GM19467 (cell line): Measurements from ENCODE around the gene EFCAB9.
"Not testable (repeated sequence)": the region's sequence is repeated elsewhere in the genome, so short reads cannot be mapped to it uniquely, and the experiment has no call there.

ENCODE experiments used
- ATAC-seq: cut with Tn5 transposase; IDR thresholded peaks from one replicate; pipeline ENCODE4 v1.9.1; 2021; ENCODE audit warnings: mild to moderate bottlenecking, moderate library complexity; ENCODE audit not compliant: unreplicated experiment

The EFCAB9 gene

DNA sequence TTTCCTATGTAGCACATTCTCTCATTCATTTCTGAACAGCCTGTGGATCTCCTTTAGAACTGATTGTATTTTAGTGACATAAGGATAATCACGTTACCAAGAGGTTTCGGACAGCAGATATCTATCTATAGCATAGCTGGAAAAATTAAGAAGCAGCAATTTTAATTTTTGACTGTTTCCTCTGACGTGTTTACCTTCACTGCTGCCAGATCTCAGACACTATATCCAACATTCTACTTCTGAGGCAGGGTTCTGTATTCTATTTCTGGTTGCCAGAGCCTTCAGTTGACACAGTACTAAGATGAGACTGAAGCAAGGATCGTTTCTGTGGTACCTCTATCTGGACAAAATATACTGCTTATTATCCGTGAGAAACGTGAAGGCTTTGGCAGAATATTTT is at the start of gene EFCAB9:
Gene EFCAB9, plus strand, starts transcription at position 301 of the 400 bp plus-strand sequence. Its CDS starts 1 bp downstream, at position 302.
- no peak for ATAC-seq

DNA sequence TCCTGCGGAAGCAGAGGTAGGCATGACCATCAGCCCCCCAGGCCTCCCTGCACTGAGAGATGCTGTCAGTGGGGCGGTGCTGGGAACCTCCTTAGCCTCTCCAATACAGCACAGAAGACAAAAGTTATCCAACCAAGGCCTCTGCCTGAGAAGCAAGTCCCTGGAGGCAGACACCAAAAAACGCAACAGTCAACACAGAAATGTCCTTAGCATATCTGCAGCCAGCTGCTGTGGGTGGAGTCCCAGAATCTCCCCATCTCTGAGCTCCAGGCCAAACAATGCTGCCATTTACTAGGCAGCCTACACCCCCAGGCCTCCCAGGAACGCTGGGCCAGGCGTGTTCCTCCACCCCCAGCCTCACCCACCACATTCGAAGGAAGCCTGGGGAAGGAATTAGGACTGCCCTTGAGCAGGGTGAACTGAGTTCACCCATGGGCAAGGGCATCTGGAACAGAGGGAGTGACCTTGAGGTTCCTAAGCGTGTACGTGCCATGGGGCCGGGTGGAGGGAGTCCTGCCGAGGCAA is 49.6 kb upstream of the EFCAB9 start:
- peak; percentile 63 for ATAC-seq

DNA sequence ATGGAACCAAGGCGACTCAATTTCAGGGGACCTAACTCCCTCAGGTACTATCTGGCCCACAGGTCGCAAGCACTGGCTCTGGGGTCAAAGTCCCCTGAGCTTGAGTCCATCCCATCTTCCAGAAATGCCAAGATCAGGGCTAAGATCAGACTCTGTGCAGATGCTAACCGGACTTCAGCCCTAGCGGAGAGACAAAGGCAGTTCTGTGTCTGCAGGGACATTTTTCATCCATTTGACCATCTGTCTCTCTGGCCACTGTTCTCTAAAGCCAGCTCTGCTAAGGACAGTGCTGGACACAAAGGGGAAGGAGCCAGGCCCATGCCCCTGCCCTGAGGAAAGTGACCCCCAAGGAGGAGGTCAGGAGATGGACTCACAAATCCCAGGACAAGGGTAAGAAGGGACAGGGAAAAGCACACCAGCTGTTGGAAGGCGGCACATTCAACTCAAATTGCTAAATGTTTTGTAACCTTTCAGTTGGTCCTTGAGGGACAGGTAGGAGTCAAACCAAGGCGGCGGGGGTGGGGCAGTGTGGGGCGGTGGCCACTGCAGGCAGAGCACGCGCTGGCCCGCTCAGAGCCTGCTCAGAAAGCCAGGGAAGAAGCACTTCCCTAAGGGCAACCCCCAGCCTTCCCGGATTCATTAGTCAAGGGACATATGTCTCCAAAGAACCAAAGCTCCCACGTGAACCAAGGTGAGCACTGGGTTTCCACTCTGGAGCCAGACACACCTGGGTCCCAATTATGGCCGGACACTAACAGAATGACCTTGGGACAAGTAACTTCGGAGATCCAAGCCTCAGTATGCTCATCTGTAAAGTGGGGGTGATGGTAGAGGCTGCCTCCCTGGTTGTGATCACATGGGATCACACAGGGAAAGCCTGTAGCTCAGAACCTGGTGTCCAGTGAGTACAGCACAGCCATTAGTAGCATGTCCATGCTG is 48.8 kb upstream of the EFCAB9 start:
- no peak for ATAC-seq

DNA sequence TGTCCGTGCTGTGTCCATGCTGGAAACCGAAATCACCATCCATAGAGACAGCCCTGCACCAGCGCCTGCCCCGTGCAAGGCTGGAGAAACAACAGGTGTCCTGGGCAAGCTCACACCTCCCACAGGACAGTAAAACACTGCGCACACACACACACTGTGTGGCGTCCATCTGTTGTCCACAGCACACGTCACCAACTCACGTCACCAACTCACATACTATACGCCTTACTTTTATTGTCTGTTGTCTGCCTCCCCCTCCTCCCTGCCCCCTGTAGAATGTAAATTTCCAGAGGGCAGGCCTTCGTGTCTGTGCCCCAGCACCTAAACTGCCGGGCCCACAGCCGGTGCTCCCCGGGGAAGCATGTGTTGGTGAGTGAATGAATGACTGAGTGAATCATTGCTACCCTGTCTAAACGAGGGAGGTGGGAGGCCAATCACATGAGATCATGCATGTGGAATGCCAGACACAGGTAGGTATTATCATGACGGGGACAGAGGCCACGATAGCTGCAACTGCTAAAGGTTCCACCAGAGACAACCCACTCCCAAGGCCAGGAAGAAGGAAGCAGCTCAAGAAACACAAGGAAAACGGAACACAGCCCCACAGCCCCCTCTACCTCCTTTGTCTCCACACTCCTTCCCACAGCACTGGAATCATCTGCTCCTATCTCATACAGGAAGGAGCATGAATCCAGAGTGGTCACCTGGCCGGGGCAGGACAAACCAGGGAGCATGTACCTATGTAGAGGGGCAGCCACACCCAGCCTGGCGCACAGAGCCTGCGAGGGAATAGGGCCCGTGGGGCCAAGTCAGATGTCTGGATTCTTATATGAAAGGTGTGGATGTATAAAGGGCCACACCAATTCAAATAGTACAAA is 47.9 kb upstream of the EFCAB9 start:
- ATAC-seq = no peak

DNA sequence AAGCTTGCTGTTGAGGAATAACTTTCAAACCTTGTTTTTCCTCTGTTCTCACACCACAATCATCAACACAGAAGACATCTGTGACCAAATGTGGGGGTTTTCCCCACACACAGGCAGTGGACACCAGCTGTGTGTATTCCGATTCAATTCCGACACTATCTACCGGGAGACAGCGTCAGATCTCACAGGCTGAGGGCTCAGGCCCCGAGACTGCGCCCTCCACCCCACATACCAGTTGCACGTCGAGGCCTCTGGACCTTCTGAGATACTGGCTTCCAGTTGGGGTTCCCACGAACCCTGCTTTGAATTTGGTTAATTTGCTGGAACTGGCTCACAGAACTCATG is 47.3 kb upstream of the EFCAB9 start:
- no peak for ATAC-seq

DNA sequence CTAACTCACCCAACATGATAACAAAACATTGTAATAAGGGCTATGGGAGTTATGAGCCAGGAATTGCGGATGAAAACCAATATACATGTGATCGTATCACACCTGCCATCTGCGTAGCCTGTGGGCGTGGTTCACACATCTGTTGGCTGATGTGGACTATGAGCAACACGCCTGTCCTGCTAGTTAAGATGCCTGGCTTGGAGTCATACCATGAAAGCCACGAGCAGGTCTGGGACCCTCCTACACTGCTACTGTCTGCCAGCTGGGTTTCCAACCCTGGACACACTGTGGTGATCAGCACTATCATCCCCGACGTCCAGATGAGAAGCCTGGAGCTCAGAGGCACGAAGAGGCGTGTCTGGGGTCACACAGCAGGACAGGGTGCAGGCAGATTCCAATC is 46.1 kb upstream of the EFCAB9 start:
- ATAC-seq = no peak

DNA sequence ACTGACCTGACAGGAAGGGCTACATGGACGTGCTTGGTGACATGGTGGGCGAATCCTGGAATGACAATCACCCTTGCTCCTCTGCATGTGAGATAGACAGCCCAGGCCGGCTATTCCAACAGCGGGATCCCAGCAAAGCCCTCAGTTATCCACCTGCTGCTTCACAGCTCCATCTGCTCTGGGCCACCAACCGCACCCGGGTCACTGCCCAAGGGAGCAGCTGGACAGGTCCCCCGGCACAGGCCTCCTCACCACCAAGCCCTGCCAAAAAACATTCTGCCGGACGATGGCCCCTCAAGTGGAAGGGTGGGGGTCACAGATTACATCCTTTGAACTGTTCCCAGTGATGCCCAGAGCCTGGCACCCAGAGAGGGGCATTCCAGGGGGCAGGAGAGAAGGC is 45.6 kb upstream of the EFCAB9 start:
- no peak for ATAC-seq

DNA sequence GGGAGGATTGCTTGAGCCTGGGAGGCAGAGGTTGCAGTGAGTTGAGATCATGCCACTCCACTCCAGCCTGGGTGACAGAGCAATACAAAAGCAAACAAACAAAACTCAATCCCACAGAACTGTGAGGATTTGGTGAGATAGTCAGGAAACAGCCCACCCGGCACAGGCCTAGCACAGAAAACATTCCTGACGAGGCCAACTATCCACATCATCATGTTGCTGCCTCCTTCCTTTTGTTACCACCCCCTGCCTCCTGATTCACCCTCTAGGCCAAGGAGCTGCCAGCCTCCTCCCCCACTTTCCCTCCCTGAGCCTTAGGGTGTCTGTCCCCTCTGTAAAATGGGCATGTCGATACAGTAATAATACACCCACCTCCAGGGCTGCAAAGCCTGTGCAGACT is 44.9 kb upstream of the EFCAB9 start:
- no peak for ATAC-seq

DNA sequence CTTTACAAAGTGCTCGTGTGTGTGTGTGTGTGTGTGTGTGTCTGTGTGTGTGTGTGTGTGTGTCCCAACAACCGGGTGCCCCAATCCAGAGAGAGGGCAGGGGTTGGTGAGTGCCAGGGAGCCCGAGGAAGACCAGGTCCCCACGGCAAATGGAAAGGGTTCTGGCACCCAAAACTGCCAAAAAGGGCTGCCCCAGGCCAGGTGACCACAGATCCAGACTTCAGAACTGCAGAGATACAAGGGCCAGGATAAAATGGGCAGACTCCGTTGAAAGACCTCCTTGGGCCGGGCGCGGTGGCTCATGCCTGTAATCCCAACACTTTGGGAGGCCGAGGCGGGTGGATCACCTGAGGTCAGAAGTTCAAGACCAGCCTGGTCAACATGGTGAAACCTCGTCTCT is 44.5 kb upstream of the EFCAB9 start:
- not testable (repeated sequence) for ATAC-seq

DNA sequence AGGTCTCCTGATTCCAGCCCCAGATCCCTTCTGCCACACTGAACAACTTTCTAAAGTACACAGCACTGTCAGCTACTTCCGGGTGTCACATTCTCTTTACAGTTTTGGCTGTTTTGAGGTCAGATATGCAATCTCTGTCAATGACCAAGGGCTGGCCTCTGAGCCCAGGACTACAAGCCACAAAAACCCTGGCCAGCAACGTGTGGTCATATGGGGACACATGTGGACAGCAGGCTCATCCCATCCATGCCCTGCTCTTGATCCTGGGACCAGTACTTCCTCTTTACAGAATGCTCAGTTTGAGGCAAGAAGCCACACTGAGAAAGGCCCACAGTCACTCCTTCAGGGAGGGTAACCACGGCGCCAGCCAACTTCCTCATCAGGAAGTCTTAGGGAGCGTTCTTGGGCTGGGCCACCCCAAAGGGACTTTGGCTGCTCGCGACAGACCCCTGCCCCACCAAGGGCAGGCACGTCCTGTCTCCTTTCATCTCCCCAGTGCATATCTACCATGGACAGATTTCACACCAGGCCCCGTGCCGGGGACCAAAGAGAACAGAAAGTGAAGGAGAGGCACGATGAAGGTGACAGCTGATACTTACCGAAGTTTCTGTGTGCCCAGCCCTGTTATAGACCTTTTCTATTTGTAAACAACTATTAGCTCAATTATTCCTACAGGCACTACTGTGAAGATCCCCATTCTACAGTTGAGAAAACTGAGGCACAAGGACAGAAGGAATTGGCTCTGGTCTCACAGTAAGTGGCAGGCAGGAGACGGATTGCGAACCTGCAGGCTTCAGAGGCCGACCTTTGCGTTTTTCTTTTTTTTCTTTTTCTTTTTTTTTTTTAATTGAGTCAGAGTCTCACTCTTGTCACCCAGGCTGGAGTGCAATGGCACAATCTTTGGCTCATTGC is 43.2 kb upstream of the EFCAB9 start:
- peak; percentile 54 for ATAC-seq

DNA sequence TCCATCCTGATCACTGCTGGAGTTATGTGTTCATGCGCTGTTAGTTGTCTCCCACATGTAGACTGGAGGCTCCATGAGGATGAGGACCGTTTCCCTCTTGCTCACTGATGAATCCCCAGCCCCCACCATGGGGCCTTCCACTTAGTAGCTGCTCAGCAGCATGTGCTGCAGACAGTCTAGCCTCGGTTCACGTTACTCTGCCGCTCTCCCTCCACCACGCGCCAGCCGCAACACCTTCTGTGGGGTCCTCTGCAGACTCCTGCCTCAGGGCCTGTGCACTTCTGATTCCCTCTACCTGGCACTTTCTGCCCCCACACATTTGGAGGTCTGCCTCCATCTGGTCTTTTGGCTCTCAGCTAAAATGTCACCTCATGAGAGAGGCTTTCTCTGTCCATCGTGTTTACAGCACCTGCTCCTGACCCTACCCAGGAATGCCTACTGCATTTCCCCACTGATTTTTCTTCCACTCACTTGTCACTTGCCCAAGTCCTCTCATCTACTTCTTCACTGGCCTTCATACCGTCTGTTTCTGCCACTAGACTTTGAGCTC is 42.2 kb upstream of the EFCAB9 start:
- no peak for ATAC-seq

DNA sequence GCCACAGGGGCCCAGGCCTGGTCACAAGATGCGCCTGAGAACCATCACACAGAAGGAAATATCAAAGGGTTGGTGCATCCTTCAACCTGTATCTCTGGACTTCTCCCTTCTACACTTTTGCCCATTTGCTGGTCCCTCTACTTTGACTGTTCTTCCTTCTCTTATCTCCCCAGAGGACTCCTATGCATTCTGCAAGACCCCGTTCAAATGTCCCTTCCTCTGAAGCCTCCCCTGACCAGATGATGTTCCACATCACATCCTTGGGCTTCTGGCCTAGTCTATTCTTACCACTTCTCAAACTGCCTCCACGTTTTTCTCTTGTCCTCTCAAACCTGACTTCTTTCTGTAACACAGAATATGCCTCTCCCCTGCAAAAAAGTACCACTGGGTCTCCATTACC is 40.3 kb upstream of the EFCAB9 start:
- no peak for ATAC-seq

DNA sequence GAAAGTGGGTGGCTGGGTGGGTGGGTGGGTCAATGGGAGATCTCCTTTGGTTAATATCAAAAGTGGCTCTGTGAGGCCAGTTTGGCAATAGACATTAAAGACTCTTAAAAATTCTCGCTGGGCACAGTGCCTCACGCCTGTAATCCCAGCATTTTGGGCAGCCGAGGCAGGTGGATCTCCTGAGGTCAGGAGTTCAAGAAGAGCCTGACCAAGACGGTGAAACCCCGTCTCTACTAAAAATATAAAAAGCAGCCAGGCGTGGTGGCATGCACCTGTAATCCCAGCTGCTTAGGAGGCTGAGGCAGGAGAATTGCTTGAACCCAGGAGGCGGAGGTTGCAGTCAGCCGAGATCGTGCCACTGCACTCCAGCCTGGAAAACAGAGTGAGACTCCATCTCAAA is 38.9 kb upstream of the EFCAB9 start:
- ATAC-seq = not testable (repeated sequence)

DNA sequence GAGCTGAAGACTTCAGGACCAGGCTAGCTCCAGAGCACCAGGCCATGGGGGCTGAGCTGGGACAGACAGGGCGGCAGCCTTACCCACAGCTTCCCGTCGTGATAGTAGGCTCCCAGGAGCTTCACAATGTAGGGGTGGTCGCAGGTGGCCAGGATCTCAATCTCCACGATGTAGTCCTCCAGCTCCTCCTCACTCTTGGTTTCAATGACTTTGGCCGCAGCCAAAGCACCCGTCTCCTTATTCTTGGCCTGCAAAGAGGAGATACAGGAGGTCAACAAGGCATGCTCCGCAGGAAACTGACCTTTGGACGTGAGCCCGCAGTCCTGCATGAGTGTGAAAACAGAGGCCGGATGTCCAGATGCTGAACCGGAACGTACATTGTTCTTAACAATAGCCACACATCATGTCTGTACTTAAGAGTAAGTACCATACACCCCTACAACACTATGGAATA is 37.4 kb upstream of the EFCAB9 start:
- ATAC-seq = no peak

DNA sequence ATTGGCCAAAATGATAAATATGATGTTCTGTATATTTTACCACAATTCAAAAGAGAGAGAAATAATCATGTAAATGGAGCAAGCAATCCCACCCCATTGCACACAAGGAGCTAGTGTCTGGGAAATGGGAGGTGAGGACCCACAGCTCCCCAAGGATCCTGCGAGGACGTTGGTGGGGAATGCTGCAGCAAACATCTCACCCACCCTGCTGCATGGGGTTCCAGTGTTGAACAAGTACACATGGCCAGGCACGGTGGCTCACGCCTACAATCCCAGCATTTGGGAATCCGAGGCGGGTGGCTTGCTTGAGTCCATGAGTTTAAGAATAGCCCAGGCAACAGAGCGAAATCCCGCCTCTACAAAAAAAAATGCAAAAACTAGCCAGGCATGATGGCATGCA is 35.0 kb upstream of the EFCAB9 start:
- no peak for ATAC-seq

DNA sequence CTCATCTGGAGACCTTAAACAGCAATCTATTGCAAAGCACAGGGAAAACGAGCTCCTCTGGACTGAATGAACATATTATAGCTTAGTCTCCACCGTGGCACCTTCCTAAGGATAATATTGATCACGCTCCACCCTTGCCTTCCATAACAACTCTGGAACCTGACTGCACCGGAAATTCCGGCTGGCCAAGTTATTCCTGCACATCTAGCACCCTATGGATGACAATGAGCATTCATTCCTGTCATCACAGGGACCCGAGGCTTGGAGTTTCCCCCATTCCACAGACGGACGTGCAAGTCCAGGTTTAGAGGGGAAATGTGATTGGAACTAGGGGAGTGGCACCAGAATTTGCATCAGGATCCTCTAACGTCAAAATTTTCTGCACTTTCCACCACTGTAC is 33.5 kb upstream of the EFCAB9 start:
- ATAC-seq = no peak

DNA sequence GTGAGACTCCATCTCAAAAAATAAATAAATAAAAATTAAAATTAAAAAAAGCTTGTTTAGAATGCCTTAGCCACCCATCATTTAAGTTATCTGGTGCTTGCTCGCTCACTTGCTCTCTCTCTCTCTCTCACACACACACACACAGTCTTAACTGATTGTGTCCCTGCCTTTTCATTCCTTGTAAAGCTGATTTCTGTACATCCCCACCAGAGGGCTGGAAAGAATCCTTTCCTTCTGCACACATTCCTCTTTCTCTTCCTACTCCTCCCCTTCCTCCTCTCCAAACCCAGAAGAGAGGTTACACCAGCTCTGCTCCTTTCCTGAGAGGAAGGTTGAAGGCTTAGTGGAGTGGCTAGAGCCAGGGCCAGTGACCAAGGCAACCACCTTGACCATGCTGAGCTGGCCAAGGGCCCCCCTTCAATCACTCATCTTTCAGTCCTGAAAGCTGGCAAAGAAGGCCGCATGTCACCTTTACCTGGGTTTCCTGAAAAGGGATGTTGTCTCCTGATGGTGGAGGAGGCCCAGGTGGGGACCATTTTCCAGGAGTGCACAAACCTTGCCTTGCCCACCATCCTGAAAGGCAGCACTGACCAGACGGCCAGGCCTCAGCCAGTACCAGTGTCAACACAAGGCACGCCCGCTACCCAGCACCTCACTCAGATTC is 31.5 kb upstream of the EFCAB9 start:
- no peak for ATAC-seq

DNA sequence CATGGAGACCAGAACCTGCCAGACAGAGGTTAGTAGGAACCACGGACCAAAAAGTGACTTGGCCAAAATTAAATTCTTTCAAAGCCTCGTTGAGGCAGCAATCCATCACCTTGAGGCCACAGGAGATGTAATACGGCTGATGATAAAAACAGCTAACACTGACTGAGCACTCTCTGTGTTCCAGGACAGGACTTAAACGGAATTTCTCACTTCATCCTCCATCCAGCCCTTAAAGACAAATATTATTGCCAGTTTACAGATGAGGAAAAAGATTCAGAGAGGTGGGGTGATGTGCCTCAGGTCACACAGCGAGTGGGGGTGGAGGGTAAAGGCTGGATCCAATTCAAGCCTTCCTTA is 31.0 kb upstream of the EFCAB9 start:
- no peak for ATAC-seq

DNA sequence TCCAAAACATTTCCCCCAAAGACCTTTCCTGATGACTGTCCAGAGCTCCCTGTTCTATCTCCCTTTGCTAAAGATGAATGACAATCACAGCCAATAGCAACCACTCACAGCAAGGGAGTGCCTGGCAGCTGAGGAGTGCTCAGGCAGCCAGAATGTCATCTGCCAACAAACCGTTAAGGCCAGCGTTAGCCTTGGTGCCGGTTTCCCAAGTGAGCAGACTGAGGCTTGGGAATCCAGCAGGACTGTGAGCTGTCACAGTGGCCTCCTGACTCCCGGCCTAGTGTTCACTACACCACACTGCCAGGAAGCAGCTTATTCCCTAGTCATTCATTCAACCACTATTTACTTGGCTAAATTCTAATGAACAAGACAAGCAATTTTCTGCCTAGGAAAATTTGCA is 30.6 kb upstream of the EFCAB9 start:
- ATAC-seq = no peak

DNA sequence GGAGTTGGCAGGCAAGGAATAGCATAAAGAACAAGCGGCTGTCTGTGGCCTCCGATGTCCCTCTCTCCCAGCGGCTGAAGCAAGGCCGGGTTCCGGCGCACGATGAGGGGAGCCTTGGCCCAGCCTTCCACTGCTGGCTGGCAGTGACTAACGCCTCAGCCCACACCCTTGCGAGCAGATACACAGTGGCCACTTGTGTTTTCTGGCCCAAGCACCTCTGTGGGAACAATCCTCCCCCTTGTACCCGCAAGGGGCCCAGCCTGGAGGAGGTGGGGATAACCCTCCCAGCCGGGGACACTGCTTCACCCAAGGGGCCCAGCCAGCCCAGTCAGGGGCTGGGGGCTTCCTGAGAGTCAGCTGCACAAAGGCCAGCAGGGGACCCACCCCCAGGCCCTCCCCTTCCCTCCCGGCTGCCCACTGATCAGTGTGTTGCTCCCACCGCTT is 29.2 kb upstream of the EFCAB9 start:
- ATAC-seq = no peak
